Neural crest cell (in vitro differentiated cells): ENCODE results near the gene ELOB. TPM values are rescaled to one million over a fixed set of nuclear protein-coding genes. Genes with fewer than 3 reads are reported as not detected.

Experiments used
- DNase-seq: peaks from one replicate; pipeline ENCODE4 v3.0.0; 2021; ENCODE audit warnings: low read depth, mixed read lengths, low spot score
- H3K27ac Mint-ChIP-seq: one replicate; pipeline ENCODE4 v1.8.0; 2021; ENCODE audit warnings: mild to moderate bottlenecking, mixed read lengths; ENCODE audit not compliant: unreplicated experiment
- H3K27me3 Mint-ChIP-seq: 2 replicates; pipeline ENCODE4 v1.8.0; 2021; ENCODE audit warnings: low read depth, mild to moderate bottlenecking, mixed read lengths
- H3K36me3 Mint-ChIP-seq: 2 replicates; pipeline ENCODE4 v1.8.0; 2021; ENCODE audit warnings: low read depth, mild to moderate bottlenecking, mixed read lengths
- H3K4me1 Mint-ChIP-seq: 2 replicates; pipeline ENCODE4 v1.8.0; 2021; ENCODE audit warnings: mixed read lengths
- H3K4me3 Mint-ChIP-seq: one replicate; pipeline ENCODE4 v1.8.0; 2021; ENCODE audit warnings: mild to moderate bottlenecking, mixed read lengths
- H3K9me3 Mint-ChIP-seq: 2 replicates; pipeline ENCODE4 v1.8.0; 2021; ENCODE audit warnings: mixed read lengths
- total RNA-seq: library from RNA; stranded (reverse); gene quantifications from 2 replicates; pipeline ENCODE4 v1.2.1, GENCODE V29; 2021
- TF ChIP-seq, protein P1 (sequence below): fragments of 200-600 bp; sonication (generic); conservative IDR thresholded peaks from 2 replicates; pipeline ENCODE4 v1.5.0; 2021; ENCODE audit warnings: antibody characterized with exemption, mild to moderate bottlenecking

ELOB gene
- total RNA-seq, 1 donor from 2014 or later = 261 TPM

DNA sequence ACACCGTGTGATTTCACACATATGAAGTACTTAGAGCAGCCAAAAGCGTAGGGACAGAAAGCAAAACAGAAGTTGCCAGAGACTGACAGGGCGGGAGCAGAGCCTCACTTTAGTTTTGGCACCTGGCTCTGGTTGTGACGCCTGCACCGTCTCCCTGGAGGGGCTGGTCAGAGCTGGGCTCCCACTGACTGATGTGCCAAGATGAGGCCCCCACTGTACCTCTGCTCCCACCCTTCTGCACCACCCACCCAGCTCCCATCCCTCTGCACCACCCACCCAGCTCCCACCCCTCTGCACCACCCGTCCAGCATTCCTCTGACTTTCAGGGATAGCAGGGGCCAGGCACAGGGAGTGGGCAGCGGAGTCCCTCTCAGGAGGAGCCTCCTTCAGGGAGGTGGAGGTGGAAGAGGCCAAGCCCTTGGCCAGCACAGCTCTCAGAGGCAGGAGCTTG, 36.7 kb upstream of the ELOB start:
- Mint-ChIP-seq H3K27ac (no peak overlapping the region), H3K9me3 (no peaks in the 10 kb centered on the region), H3K27me3 (peaks cover 25% of the 10 kb centered on the region), H3K4me3 (no peak overlapping the region), H3K4me1 (no peaks in the 10 kb centered on the region), H3K36me3 (no peaks in the 10 kb centered on the region)
- TF ChIP-seq, protein P1, sequence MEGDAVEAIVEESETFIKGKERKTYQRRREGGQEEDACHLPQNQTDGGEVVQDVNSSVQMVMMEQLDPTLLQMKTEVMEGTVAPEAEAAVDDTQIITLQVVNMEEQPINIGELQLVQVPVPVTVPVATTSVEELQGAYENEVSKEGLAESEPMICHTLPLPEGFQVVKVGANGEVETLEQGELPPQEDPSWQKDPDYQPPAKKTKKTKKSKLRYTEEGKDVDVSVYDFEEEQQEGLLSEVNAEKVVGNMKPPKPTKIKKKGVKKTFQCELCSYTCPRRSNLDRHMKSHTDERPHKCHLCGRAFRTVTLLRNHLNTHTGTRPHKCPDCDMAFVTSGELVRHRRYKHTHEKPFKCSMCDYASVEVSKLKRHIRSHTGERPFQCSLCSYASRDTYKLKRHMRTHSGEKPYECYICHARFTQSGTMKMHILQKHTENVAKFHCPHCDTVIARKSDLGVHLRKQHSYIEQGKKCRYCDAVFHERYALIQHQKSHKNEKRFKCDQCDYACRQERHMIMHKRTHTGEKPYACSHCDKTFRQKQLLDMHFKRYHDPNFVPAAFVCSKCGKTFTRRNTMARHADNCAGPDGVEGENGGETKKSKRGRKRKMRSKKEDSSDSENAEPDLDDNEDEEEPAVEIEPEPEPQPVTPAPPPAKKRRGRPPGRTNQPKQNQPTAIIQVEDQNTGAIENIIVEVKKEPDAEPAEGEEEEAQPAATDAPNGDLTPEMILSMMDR = no peak
- DNase-seq = no peak

DNA sequence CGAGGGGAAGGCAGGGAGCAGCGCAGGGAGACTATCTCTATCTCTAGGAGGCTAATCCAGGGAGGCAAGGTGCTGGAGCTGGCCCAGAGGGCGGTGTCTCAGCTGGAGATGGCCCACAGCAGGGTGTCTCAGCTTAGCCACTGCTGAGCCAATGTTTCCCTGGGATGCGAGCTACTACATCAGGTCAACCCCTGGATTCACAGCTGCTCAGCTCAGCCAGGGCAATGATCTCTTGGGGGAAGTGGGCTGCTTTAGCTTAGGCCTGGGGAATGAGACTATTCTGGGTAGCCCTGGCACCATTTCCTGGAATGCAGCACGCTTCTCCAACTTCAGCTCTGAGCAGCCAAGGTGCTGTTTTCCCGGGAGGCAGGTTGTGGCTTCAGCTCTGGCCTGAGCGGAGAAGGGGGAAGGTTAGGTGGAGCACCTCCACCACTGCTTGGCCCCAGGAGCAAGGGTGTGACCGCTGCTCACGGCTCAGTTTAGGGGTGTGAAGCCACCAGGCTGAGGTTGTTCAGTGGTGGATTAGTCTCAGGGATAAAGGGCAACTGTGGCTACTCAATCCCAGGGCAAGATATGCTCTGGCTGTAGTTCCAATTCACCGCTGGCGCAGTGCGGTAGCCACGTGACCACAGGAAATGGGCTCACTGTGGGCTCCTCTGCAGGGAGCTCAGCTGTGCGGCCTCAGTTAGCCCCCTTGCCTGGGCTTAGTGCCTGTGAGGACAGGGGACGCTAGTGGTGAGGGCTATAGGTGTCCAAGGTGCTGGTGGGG, 34.8 kb upstream of the ELOB start:
- H3K27me3 Mint-ChIP-seq = peaks cover 34% of the 10 kb centered on the region
- no peaks in the 10 kb centered on the region for H3K9me3 Mint-ChIP-seq
- H3K27ac Mint-ChIP-seq = no peak overlapping the region
- no peak for DNase-seq
- TF ChIP-seq, protein P1 = no peak
- no peak overlapping the region for H3K4me3 Mint-ChIP-seq
- H3K36me3 Mint-ChIP-seq = no peaks in the 10 kb centered on the region
- H3K4me1 Mint-ChIP-seq = no peaks in the 10 kb centered on the region

DNA sequence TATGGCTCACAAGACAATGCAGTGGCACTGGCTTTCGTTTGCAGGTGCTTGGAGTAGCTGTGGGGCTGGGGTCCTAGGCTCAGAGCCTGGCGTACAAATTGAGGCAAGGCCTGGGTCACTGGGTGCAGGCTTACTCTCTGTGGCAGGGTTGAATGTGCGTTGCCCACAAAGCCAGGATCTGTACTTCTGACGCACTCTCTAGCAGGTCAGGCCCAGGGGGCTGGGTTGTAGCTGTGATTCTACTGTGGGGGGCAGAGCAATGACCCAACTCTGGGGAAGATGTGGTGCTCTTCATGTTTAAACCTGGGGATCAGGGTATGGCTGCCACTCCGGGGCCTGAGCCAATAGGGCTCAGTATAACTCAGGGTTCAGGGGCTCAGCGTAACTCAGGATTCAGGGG, 33.6 kb upstream of the ELOB start:
- H3K4me3 Mint-ChIP-seq = no peak overlapping the region
- no peak overlapping the region for H3K27ac Mint-ChIP-seq
- no peaks in the 10 kb centered on the region for H3K36me3 Mint-ChIP-seq
- no peaks in the 10 kb centered on the region for H3K4me1 Mint-ChIP-seq
- DNase-seq = no peak
- peaks cover 43% of the 10 kb centered on the region for H3K27me3 Mint-ChIP-seq
- no peaks in the 10 kb centered on the region for H3K9me3 Mint-ChIP-seq
- TF ChIP-seq, protein P1 = no peak

DNA sequence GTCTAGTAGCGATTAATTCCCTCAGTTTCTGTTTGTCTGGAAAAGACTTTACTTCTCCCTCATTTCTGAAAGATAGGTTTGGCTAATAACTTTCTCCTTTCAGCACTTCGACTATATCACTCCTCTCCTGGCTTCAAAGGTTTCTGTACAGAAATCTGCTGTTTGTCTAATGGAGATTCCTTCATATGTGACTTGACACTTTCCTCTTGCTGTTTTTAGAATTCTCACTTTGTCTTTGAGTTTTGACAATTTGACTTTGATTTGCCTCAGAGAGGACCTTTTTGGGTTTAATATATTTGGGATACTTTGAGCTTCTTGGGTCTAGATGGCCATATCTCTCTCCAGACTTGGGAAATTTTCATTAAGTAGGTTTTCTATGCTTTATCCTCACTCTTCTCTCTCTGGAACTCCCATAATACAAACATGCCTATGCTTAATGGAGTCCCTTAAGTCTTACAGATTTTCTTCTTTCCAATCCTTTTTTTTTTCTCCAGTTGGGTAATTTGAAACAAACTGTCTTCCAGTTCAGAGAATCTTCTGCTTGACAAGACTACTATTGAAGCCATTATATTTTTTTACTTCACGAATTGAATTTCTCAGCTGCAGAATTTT, 32.2 kb upstream of the ELOB start:
- no peaks in the 10 kb centered on the region for H3K9me3 Mint-ChIP-seq
- TF ChIP-seq, protein P1 = no peak
- H3K36me3 Mint-ChIP-seq = no peaks in the 10 kb centered on the region
- no peak overlapping the region for H3K4me3 Mint-ChIP-seq
- peaks cover 45% of the 10 kb centered on the region for H3K27me3 Mint-ChIP-seq
- H3K4me1 Mint-ChIP-seq = no peaks in the 10 kb centered on the region
- H3K27ac Mint-ChIP-seq = no peak overlapping the region
- no peak for DNase-seq

DNA sequence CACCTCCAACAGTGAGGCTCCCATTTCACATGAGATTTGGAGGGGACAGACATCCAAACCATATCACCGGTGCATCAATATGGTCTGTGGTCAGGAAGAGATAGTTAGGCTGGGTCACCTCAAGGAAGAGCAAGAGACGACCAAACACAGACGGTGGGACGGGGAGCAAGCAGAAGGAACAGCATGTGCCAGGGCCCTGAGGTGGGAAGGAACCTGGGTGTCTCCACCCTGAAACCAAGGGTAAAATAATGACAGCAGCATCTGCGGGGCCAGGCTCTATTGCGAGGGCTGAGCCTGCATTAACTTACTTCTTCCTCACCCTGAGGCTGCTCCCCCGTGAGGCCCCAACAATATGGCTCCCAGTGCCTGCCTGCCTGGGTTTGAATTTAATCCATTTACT, 31.1 kb upstream of the ELOB start:
- Mint-ChIP-seq H3K27me3 (peaks cover 50% of the 10 kb centered on the region), H3K9me3 (peaks cover 5% of the 10 kb centered on the region)

More for the DNA sequence above, 31.1 kb upstream of the ELOB start:
- DNase-seq = no peak
- TF ChIP-seq, protein P1 = no peak
- Mint-ChIP-seq H3K27ac (no peak overlapping the region), H3K36me3 (no peaks in the 10 kb centered on the region), H3K4me1 (no peaks in the 10 kb centered on the region), H3K4me3 (no peak overlapping the region)
